GM23338 (cell line): ENCODE measurements around the gene ATP13A2. TPM values are rescaled to one million over a fixed set of nuclear protein-coding genes. Genes with fewer than 3 reads are reported as not detected.
A peak's percentile ranks its signal among the peaks of the same experiment; 100 is the strongest.

Experiments used
- ATAC-seq: fragments of 200-7000 bp; cut with Tn5 transposase; 3 replicates; pipeline ENCODE4 v1.9.1; 2020
- DNase-seq: peaks from one replicate; pipeline ENCODE4 v3.0.0-alpha.2; 2015; ENCODE audit warnings: low spot score
- H2AFZ ChIP-seq: fragments of 200-600 bp; sonication (generic); 2 replicates; pipeline ENCODE4 v1.8.0; 2016; ENCODE audit warnings: antibody characterized with exemption, mild to moderate bottlenecking, moderate library complexity
- H3F3A ChIP-seq: fragments of 200-600 bp; sonication (generic); replicated peaks from 2 replicates; pipeline ENCODE4 v1.8.0; 2017; ENCODE audit warnings: antibody characterized with exemption, mixed run types, low read depth
- H3K27ac ChIP-seq: fragments of 200-600 bp; sonication (generic); 2 replicates; pipeline ENCODE4 v1.6.1; 2016; ENCODE audit warnings: low read depth
- H3K27me3 ChIP-seq: fragments of 200-600 bp; sonication (generic); 2 replicates; pipeline ENCODE4 v1.8.0; 2016; ENCODE audit warnings: mild to moderate bottlenecking, mixed run types, moderate library complexity; ENCODE audit not compliant: insufficient read depth
- H3K36me3 ChIP-seq: fragments of 200-600 bp; sonication (generic); 2 replicates; pipeline ENCODE4 v1.8.0; 2016; ENCODE audit warnings: mild to moderate bottlenecking; ENCODE audit not compliant: insufficient read depth
- H3K4me1 ChIP-seq: fragments of 200-600 bp; sonication (generic); 2 replicates; pipeline ENCODE4 v1.8.0; 2016; ENCODE audit warnings: mild to moderate bottlenecking, moderate library complexity; ENCODE audit not compliant: insufficient read depth
- H3K4me2 ChIP-seq: fragments of 200-600 bp; sonication (generic); 2 replicates; pipeline ENCODE4 v1.7.1; 2017; ENCODE audit warnings: mixed run types
- H3K4me3 ChIP-seq: fragments of 200-600 bp; sonication (generic); 2 replicates; pipeline ENCODE4 v1.6.1; 2016; ENCODE audit warnings: mixed run types
- H3K79me2 ChIP-seq: fragments of 200-600 bp; sonication (generic); replicated peaks from 2 replicates; pipeline ENCODE4 v1.8.0; 2017; ENCODE audit warnings: mild to moderate bottlenecking; ENCODE audit not compliant: insufficient read depth
- H3K9me2 ChIP-seq: fragments of 200-600 bp; sonication (generic); 2 replicates; pipeline ENCODE4 v1.8.0; 2017; ENCODE audit not compliant: insufficient read depth
- H4K20me1 ChIP-seq: fragments of 200-600 bp; sonication (generic); replicated peaks from 2 replicates; pipeline ENCODE4 v1.8.0; 2017; ENCODE audit warnings: mild to moderate bottlenecking; ENCODE audit not compliant: insufficient read depth
- H3K27ac Mint-ChIP-seq: 2 replicates; pipeline ENCODE4 v1.8.0; 2020; ENCODE audit warnings: inconsistent platforms, mild to moderate bottlenecking, moderate library complexity, mixed read lengths
- H3K27me3 Mint-ChIP-seq: 3 replicates; pipeline ENCODE4 v1.8.0; 2022; ENCODE audit warnings: low read depth, mild to moderate bottlenecking, moderate library complexity, mixed read lengths, inconsistent platforms; ENCODE audit not compliant: insufficient read depth, poor library complexity
- H3K36me3 Mint-ChIP-seq: 3 replicates; pipeline ENCODE4 v1.8.0; 2021; ENCODE audit warnings: low read depth, mild to moderate bottlenecking, inconsistent platforms, moderate library complexity, mixed read lengths
- H3K4me1 Mint-ChIP-seq: 3 replicates; pipeline ENCODE4 v1.8.0; 2020; ENCODE audit warnings: mild to moderate bottlenecking, inconsistent platforms, mixed read lengths
- H3K4me3 Mint-ChIP-seq: 3 replicates; pipeline ENCODE4 v1.8.0; 2021; ENCODE audit warnings: moderate library complexity, mild to moderate bottlenecking, inconsistent platforms, mixed read lengths
- H3K9me3 Mint-ChIP-seq: 3 replicates; pipeline ENCODE4 v1.8.0; 2020; ENCODE audit warnings: moderate library complexity, mild to moderate bottlenecking, inconsistent platforms, mixed read lengths
- CREB1 ChIP-seq: fragments of 250-450 bp; sonication (Bioruptor Pico); IDR thresholded peaks from 2 replicates; pipeline ENCODE4 v1.5.0; 2020; ENCODE audit warnings: low read depth, mild to moderate bottlenecking, moderate library complexity
- CTCF ChIP-seq, 2 experiments: fragments of 200-600 bp in 1 of 2; sonication (generic) in 1 of 2; conservative IDR thresholded peaks; 2 replicates each; pipeline versions ENCODE4 v1.5.1 to v1.6.1; 2016 to 2017; ENCODE audit warnings: antibody characterized with exemption in 2 of 2, low read depth in 2 of 2, mild to moderate bottlenecking in 2 of 2, moderate library complexity in 1 of 2
- ETS1 ChIP-seq: IDR thresholded peaks from 2 replicates; pipeline ENCODE4 v1.6.1; 2016; ENCODE audit warnings: antibody characterized with exemption
- EZH2 ChIP-seq: fragments of 200-600 bp; sonication (generic); IDR thresholded peaks from one replicate; pipeline ENCODE4 v1.8.0; 2017; ENCODE audit warnings: antibody characterized with exemption, mild to moderate bottlenecking, low read depth; ENCODE audit not compliant: unreplicated experiment
- EZH2phosphoT487 ChIP-seq: fragments of 200-600 bp; sonication (generic); IDR thresholded peaks from one replicate; pipeline ENCODE4 v1.8.1; 2018; ENCODE audit warnings: antibody characterized with exemption; ENCODE audit not compliant: unreplicated experiment
- JUNB ChIP-seq: IDR thresholded peaks from one replicate; pipeline ENCODE4 v1.6.1; 2016; ENCODE audit warnings: antibody characterized with exemption; ENCODE audit not compliant: unreplicated experiment
- POLR2AphosphoS5 ChIP-seq: IDR thresholded peaks from 2 replicates; pipeline ENCODE4 v1.6.1; 2016; ENCODE audit warnings: antibody characterized with exemption, low read depth
- REST ChIP-seq: IDR thresholded peaks from one replicate; pipeline ENCODE4 v1.6.1; 2018; ENCODE audit warnings: antibody characterized with exemption; ENCODE audit not compliant: unreplicated experiment
- STAT1 ChIP-seq: IDR thresholded peaks from one replicate; pipeline ENCODE4 v1.6.1; 2016; ENCODE audit warnings: antibody characterized with exemption; ENCODE audit not compliant: unreplicated experiment
- ZNF114 ChIP-seq: fragments of 250-450 bp; sonication (Bioruptor Pico); IDR thresholded peaks from 2 replicates; pipeline ENCODE4 v1.5.0; 2020; ENCODE audit warnings: mild to moderate bottlenecking, moderate library complexity
- ZNF331 ChIP-seq: fragments of 250-450 bp; sonication (Bioruptor Pico); IDR thresholded peaks from 2 replicates; pipeline ENCODE4 v1.5.0; 2020; ENCODE audit warnings: low read depth, mild to moderate bottlenecking, moderate library complexity
- polyA plus RNA-seq: library from polyadenylated mRNA; unstranded; fragments of >200 nt; fragmentation: Nextera tagmentation; extraction: Ambion mirVana; gene quantifications from 2 replicates; pipeline ENCODE4 v1.2.1, GENCODE V29; 2016
- total RNA-seq: library from RNA; depleted of rRNA; stranded (reverse); fragments of >200 nt; shearing (Covaris generic); gene quantifications from 2 replicates; pipeline ENCODE4 v1.2.3, GENCODE V29; 2014

Gene ATP13A2
- total and polyA plus RNA-seq, 2 experiments from 2014 or later = 30.1 to 87.7 TPM

GRCh38 chr1:16975211-16975610 is 36.5 kb downstream of the ATP13A2 start:
- H3K9me2 ChIP-seq = no peaks in the 10 kb centered on the region
- 0 out of 2 replicates have a peak, but pooled peaks cover 15% of the 10 kb centered on the region for H3F3A ChIP-seq
- H3K4me2 ChIP-seq = no peak overlapping the region
- no peaks in the 10 kb centered on the region; the same call in 1 of the 2 replicates for H3K36me3 ChIP-seq
- DNase-seq = no peak
- peaks cover 5% of the 10 kb centered on the region; the same call in 1 of the 2 replicates for H4K20me1 ChIP-seq
- H3K27ac ChIP-seq = no peak overlapping the region
- peak overlapping the region; percentile 27; the same call in 1 of the 2 replicates for H3K27ac Mint-ChIP-seq
- peaks cover 45% of the 10 kb centered on the region for H3K36me3 Mint-ChIP-seq
- no peaks in the 10 kb centered on the region for H3K27me3 ChIP-seq
- peaks cover 14% of the 10 kb centered on the region for H3K4me1 ChIP-seq
- TF ChIP-seq EZH2phosphoT487 = no peak
- no peak for TF ChIP-seq POLR2AphosphoS5
- no peak for TF ChIP-seq REST
- no peak for TF ChIP-seq JUNB
- TF ChIP-seq CREB1 (CRISPR knock-in tag) = no peak
- TF ChIP-seq ETS1 = no peak
- no peak for TF ChIP-seq ZNF331
- TF ChIP-seq EZH2 = no peak
- no peak for TF ChIP-seq ZNF114 (CRISPR knock-in tag)
- no peak for TF ChIP-seq STAT1
- no peak for TF ChIP-seq CTCF (conservative IDR thresholded peaks at IDR 0.05; ENCODE audit: low read depth in 2 of 2)
- peaks cover 42% of the 10 kb centered on the region for H3K4me1 Mint-ChIP-seq
- peaks cover 27% of the 10 kb centered on the region for H3K79me2 ChIP-seq
- H3K27me3 Mint-ChIP-seq = peaks cover 16% of the 10 kb centered on the region
- H3K4me3 Mint-ChIP-seq = no peak overlapping the region
- H3K4me3 ChIP-seq = no peak overlapping the region
- no peaks in the 10 kb centered on the region for H3K9me3 Mint-ChIP-seq
- H2AFZ ChIP-seq = no peak overlapping the region
- ATAC-seq = no peak
